SK-MEL-5 (cell line): ENCODE results near the gene USP20. TPM values are rescaled to one million over a fixed set of nuclear protein-coding genes. Genes with fewer than 3 reads are reported as not detected.

Experiments
- DNase-seq: peaks from one replicate; pipeline ENCODE4 v3.0.0-alpha.2; 2016; ENCODE audit warnings: low read depth, low spot score
- in situ Hi-C: cut with HindIII; loops from 2 replicates; pipeline ENCODE4 v1.10.0; 2016; ENCODE audit warnings: low sequenced_read_pairs, high pct_unique_total_duplicates, low pct_unique_long_range_greater_than_20kb
- small RNA-seq, 2 experiments: library from RNA; depleted of rRNA; stranded (forward); fragments of <200 nt; gene quantifications; one replicate each; pipeline ENCODE3, GENCODE V24; 2014
- total RNA-seq: library from RNA; depleted of rRNA; stranded (reverse); fragments of >200 nt; shearing (Covaris generic); gene quantifications from 2 replicates; pipeline ENCODE4 v1.2.3, GENCODE V29; 2014; rRNA removed

The USP20 gene
- total RNA-seq, 1 experiment from 2014 or later, result 3.7 TPM

GRCh38 chr9:129919841-129920240, 84.6 kb downstream of the USP20 start:
- in situ Hi-C loops, result no loop called here
- no peak for DNase-seq

GRCh38 chr9:129921905-129922304, 86.6 kb downstream of the USP20 start:
- no peak for DNase-seq
- in situ Hi-C loops, result no loop called here

- in situ Hi-C loops, result no loop called here
- no peak for DNase-seq
Observed at GRCh38 chr9:129923589-129923988, 88.3 kb downstream of the USP20 start.

- DNase-seq, result peak; percentile 78
- in situ Hi-C loops, result no loop called here
Observed at GRCh38 chr9:129929496-129930125, 94.4 kb downstream of the USP20 start.

- in situ Hi-C loops, result no loop called here
Observed at GRCh38 chr9:129930743-129931142, 95.5 kb downstream of the USP20 start.

More at GRCh38 chr9:129930743-129931142, 95.5 kb downstream of the USP20 start:
- DNase-seq, result no peak

Small RNA genes lying within 50 kb of the gene (small RNA-seq; reads per million reads assigned to genes)
- gene MIR6855, result 0 reads per million in 2 experiments

Other genes with a start within 250 kb of the USP20 start
- not detected in 2 replicates for gene C9orf50, start 214.4 kb upstream of the USP20 start, total RNA-seq
- 35.7 and 41.0 TPM in 2 replicates for gene NTMT1, start 209.3 kb upstream of the USP20 start, total RNA-seq
- gene ASB6, start 193.3 kb upstream of the USP20 start, total RNA-seq, result 14.2 and 17.3 TPM in 2 replicates
- gene PRRX2, start 169.8 kb upstream of the USP20 start, total RNA-seq, result 0.29 and 0.40 TPM in 2 replicates
- gene PTGES, start 82.4 kb upstream of the USP20 start, total RNA-seq, result 4.8 and 5.1 TPM in 2 replicates
- gene TOR1B, start 32.3 kb upstream of the USP20 start, total RNA-seq, result 26.5 and 33.2 TPM in 2 replicates
- gene TOR1A, start 11.3 kb upstream of the USP20 start, total RNA-seq, result 23.7 and 24.7 TPM in 2 replicates
- 70.8 and 77.7 TPM in 2 replicates for gene C9orf78, start 183 bp upstream of the USP20 start, total RNA-seq
- 18.6 and 23.4 TPM in 2 replicates for gene FNBP1, start 207.7 kb downstream of the USP20 start, total RNA-seq
- gene GPR107, start 218.4 kb downstream of the USP20 start, total RNA-seq, result 26.1 and 31.3 TPM in 2 replicates